Thoracic aorta (tissue), 2 donors: ENCODE data around the gene GOLGA8B. TPM values are rescaled to one million over a fixed set of nuclear protein-coding genes. Genes with fewer than 3 reads are reported as not detected.
"Not testable (repeated sequence)": the region's sequence is repeated elsewhere in the genome, so short reads cannot be mapped to it uniquely, and the experiment has no call there.

ENCODE experiments used
- ATAC-seq: fragments of 150-250 bp; one replicate; pipeline ENCODE4 v1.8.0; 2017; ENCODE audit warnings: low read depth; ENCODE audit not compliant: insufficient number of reproducible peaks, low FRiP score
- DNase-seq: peaks from one replicate; pipeline ENCODE4 v3.0.0-alpha.2; 2020; ENCODE audit warnings: low spot score
- H3K27ac ChIP-seq, 2 donors: fragments of 200-600 bp; sonication (generic); 1 replicate in 1 of 2; 2 replicates in 1 of 2; pipeline ENCODE4 v1.5.1; 2016; ENCODE audit warnings: mild to moderate bottlenecking in 2 of 2, moderate library complexity in 2 of 2
- H3K27me3 ChIP-seq: fragments of 200-600 bp; sonication (generic); replicated peaks from 2 replicates; pipeline ENCODE4 v1.6.0; 2016; ENCODE audit warnings: mild to moderate bottlenecking; ENCODE audit not compliant: insufficient read depth
- H3K36me3 ChIP-seq: fragments of 200-600 bp; sonication (generic); one replicate; pipeline ENCODE4 v1.5.1; 2016
- H3K4me1 ChIP-seq, 2 donors: fragments of 200-600 bp; sonication (generic); 1 replicate in 1 of 2; 2 replicates in 1 of 2; pipeline versions ENCODE4 v1.5.1 to v1.6.0; 2016; ENCODE audit warnings: low read depth in 2 of 2, mild to moderate bottlenecking in 1 of 2; ENCODE audit not compliant: control insufficient read depth in 1 of 2
- H3K4me3 ChIP-seq: fragments of 200-600 bp; sonication (generic); 2 replicates; pipeline ENCODE4 v1.5.1; 2016; ENCODE audit warnings: mild to moderate bottlenecking
- H3K9me3 ChIP-seq: fragments of 200-600 bp; sonication (generic); 2 replicates; pipeline ENCODE4 v1.5.1; 2016
- total RNA-seq, 2 donors: library from RNA; depleted of rRNA; stranded (reverse); fragments of >200 nt; gene quantifications; one replicate each; pipeline versions ENCODE4 v1.1.0 to v1.2.3, GENCODE V29; 2016
- TF ChIP-seq, protein P1 (sequence below): fragments of 200-600 bp; sonication (generic); IDR thresholded peaks from one replicate; pipeline ENCODE4 v1.5.1; 2019; ENCODE audit warnings: antibody characterized with exemption

The GOLGA8B gene, protein sequence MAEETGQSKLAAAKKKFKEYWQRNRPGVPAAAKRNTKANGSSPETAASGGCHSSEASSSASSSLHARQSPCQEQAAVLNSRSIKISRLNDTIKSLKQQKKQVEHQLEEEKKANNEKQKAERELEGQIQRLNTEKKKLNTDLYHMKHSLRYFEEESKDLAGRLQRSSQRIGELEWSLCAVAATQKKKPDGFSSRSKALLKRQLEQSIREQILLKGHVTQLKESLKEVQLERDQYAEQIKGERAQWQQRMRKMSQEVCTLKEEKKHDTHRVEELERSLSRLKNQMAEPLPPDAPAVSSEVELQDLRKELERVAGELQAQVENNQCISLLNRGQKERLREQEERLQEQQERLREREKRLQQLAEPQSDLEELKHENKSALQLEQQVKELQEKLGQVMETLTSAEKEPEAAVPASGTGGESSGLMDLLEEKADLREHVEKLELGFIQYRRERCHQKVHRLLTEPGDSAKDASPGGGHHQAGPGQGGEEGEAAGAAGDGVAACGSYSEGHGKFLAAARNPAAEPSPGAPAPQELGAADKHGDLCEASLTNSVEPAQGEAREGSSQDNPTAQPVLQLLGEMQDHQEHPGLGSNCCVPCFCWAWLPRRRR
- total RNA-seq, result 100 to 1,000 TPM; 146 to 184 TPM

DNA sequence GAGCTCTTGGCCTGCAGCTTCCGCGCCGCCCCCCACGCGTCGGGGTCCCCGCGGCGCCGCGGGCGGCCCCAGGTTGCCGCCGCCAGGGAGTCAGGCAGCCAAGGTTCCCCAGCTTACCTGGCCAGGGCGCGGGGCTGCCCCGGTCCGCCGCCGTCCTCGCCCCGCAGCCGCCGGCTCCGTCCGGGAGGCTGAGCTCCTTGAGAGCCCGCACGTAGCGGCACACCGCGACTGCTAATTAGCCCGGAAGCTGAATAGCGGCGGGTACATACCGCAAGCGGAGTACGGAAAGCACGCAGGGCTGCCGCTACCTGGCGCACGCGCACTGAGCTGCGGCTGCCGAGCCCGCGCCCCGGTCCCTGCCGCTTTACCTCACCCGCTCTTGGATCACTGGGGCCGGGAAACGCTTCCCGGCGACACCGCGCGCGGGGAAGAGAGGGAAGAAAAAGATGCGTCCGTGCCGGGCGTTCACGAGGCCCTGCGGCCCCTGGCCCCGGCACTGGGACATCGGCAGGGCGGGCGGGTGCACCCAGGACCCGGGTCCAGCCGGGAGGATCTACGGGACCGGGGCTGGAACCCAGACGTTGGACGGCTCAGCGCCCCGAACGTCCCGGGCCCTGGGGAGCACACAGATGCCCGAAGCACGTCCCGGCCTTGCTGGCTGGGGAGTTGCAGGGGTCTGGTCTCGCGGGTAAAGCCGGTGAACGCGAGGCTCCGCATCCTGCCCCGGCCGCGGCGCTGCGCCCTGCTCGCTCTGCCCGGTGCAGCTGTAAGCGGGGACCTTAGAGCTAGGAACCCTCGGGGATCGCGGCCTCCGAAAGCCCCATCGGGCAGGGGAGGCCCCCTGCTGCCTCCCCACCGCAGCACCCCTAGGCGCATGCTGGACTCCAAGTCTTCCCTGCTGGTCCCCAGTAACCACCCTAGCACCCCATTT lies at the start of gene GOLGA8B:
GOLGA8B (minus strand) TSS at position 253 of the 931 bp plus-strand sequence. CDS start 47,739 bp downstream, outside the sequence.
- peaks cover 17 to 39% of the 10 kb centered on the region in 2 donors for H3K4me1 ChIP-seq
- H3K27ac ChIP-seq, result peak within 1 kb of the TSS in 1 of 2 donors; percentile 13
- H3K36me3 ChIP-seq, result no peaks in the 10 kb centered on the region
- peak within 1 kb of the TSS; percentile 97 for H3K4me3 ChIP-seq
- TF ChIP-seq, protein P1, sequence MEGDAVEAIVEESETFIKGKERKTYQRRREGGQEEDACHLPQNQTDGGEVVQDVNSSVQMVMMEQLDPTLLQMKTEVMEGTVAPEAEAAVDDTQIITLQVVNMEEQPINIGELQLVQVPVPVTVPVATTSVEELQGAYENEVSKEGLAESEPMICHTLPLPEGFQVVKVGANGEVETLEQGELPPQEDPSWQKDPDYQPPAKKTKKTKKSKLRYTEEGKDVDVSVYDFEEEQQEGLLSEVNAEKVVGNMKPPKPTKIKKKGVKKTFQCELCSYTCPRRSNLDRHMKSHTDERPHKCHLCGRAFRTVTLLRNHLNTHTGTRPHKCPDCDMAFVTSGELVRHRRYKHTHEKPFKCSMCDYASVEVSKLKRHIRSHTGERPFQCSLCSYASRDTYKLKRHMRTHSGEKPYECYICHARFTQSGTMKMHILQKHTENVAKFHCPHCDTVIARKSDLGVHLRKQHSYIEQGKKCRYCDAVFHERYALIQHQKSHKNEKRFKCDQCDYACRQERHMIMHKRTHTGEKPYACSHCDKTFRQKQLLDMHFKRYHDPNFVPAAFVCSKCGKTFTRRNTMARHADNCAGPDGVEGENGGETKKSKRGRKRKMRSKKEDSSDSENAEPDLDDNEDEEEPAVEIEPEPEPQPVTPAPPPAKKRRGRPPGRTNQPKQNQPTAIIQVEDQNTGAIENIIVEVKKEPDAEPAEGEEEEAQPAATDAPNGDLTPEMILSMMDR, result no peak
- no peaks in the 10 kb centered on the region for H3K27me3 ChIP-seq
- no peaks in the 10 kb centered on the region for H3K9me3 ChIP-seq
- ATAC-seq, result no peak
- DNase-seq, result no peak

DNA sequence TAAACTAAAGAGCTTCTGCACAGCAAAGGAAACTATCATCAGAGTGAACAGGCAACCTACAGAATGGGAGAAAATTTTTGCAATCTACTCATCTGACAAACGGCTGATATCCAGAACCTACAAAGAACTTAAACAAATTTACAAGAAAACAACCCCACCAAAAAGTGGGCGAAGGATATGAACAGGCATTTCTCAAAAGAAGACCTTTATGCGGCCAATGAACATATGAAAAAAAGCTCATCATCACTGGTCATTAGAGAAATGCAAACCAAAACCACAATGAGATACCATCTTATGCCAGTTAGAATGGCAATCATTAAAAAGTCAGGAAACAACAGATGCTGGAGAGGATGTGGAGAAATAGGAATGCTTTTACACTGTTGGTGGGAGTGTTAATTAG lies 49.7 kb upstream of the GOLGA8B start:
- H3K4me3 ChIP-seq, H3K9me3 ChIP-seq, H3K4me1 ChIP-seq, H3K27me3 ChIP-seq, DNase-seq, H3K27ac ChIP-seq, ATAC-seq, H3K36me3 ChIP-seq: not testable (repeated sequence)

DNA sequence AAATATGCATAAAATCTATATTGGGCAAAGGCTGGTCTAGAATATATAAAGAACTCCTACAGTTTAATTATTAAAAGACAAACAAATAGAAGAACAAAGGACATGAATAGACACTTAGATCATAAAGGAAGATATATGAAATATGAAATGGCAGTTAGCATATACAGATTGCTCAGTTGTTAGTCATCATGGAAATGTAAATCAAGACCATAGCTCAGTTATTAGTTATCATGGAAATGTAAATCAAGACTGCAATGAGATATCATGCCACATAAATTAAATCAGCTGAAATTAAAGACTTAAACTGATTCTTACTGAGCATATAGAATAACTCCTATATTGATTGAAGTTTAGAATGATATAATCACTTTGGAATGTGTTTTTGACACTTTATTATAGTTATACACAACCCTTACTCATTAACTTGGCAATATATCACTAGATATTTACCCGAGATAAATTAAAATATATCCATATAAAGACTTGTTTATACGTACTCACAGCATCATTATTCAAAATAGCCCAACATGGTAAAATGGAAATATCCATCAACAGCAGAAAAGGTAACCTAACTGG lies 45.2 kb upstream of the GOLGA8B start:
- TF ChIP-seq, protein P1, result no peak
- H3K27ac ChIP-seq, result no peak overlapping the region
- DNase-seq, result no peak
- no peak overlapping the region for H3K4me3 ChIP-seq
- no peaks in the 10 kb centered on the region for H3K36me3 ChIP-seq
- H3K4me1 ChIP-seq, result no peaks in the 10 kb centered on the region
- no peaks in the 10 kb centered on the region for H3K27me3 ChIP-seq
- H3K9me3 ChIP-seq, result no peaks in the 10 kb centered on the region
- no peak for ATAC-seq

DNA sequence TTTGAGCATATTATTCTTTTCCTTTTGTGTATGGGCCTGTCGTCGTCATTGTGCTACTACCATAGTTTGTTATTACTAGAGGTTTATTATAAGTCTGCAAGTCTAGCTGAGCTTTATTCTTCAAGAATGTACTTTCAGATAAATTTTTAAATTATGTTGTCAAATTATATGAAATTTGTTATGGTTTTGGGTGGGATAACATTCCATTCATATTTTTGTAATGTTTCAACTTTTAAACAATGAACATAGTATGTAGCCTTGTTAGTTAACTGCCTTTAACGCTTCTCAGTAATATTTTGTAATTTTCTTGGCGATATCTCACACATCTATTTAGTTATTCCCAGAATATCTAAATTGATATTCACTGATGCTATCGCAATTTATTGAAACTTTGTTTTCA lies 41.6 kb upstream of the GOLGA8B start:
- no peak overlapping the region for H3K27ac ChIP-seq
- no peaks in the 10 kb centered on the region for H3K9me3 ChIP-seq
- no peaks in the 10 kb centered on the region for H3K4me1 ChIP-seq
- ATAC-seq, result no peak
- H3K36me3 ChIP-seq, result no peaks in the 10 kb centered on the region
- no peak overlapping the region for H3K4me3 ChIP-seq
- no peaks in the 10 kb centered on the region for H3K27me3 ChIP-seq
- no peak for DNase-seq
- TF ChIP-seq, protein P1, result no peak

DNA sequence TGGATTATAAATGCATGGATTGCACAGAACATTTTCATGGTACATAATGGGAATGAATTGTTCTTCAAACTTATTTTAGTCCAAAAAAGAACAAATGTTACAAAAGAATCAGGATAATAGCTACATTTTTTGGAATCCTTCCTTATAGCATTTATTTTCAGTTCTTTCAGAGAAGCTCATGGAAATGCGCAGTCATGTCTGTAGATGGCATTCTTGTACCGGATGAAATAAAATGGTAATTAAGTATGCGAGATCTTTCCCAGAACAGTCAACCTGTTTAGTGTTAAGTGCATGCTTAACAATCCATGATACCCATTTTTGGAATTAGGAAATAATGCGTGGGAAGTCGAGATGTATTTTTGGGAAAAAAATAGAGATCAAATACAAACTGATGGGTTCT lies 38.2 kb upstream of the GOLGA8B start:
- no peak for ATAC-seq
- no peaks in the 10 kb centered on the region for H3K27me3 ChIP-seq
- no peak for DNase-seq
- H3K36me3 ChIP-seq, result no peaks in the 10 kb centered on the region
- no peak overlapping the region for H3K4me3 ChIP-seq
- H3K4me1 ChIP-seq, result no peaks in the 10 kb centered on the region
- TF ChIP-seq, protein P1, result no peak
- H3K27ac ChIP-seq, result no peak overlapping the region
- no peaks in the 10 kb centered on the region for H3K9me3 ChIP-seq
